Thoracic aorta (tissue), 2 donors: ENCODE data around the gene C1orf115. TPM values are rescaled to one million over a fixed set of nuclear protein-coding genes. Genes with fewer than 3 reads are reported as not detected.

Experiments used
- ATAC-seq: fragments of 150-250 bp; one replicate; pipeline ENCODE4 v1.8.0; 2017; ENCODE audit warnings: low read depth; ENCODE audit not compliant: insufficient number of reproducible peaks, low FRiP score
- DNase-seq: peaks from one replicate; pipeline ENCODE4 v3.0.0-alpha.2; 2020; ENCODE audit warnings: low spot score
- H3K27ac ChIP-seq, 2 donors: fragments of 200-600 bp; sonication (generic); 1 replicate in 1 of 2; 2 replicates in 1 of 2; pipeline ENCODE4 v1.5.1; 2016; ENCODE audit warnings: mild to moderate bottlenecking in 2 of 2, moderate library complexity in 2 of 2
- H3K27me3 ChIP-seq: fragments of 200-600 bp; sonication (generic); replicated peaks from 2 replicates; pipeline ENCODE4 v1.6.0; 2016; ENCODE audit warnings: mild to moderate bottlenecking; ENCODE audit not compliant: insufficient read depth
- H3K36me3 ChIP-seq: fragments of 200-600 bp; sonication (generic); one replicate; pipeline ENCODE4 v1.5.1; 2016
- H3K4me1 ChIP-seq, 2 donors: fragments of 200-600 bp; sonication (generic); 1 replicate in 1 of 2; 2 replicates in 1 of 2; pipeline versions ENCODE4 v1.5.1 to v1.6.0; 2016; ENCODE audit warnings: low read depth in 2 of 2, mild to moderate bottlenecking in 1 of 2; ENCODE audit not compliant: control insufficient read depth in 1 of 2
- H3K4me3 ChIP-seq: fragments of 200-600 bp; sonication (generic); 2 replicates; pipeline ENCODE4 v1.5.1; 2016; ENCODE audit warnings: mild to moderate bottlenecking
- H3K9me3 ChIP-seq: fragments of 200-600 bp; sonication (generic); 2 replicates; pipeline ENCODE4 v1.5.1; 2016
- CTCF ChIP-seq: fragments of 200-600 bp; sonication (generic); IDR thresholded peaks from one replicate; pipeline ENCODE4 v1.5.1; 2019; ENCODE audit warnings: antibody characterized with exemption
- total RNA-seq, 2 donors: library from RNA; depleted of rRNA; stranded (reverse); fragments of >200 nt; gene quantifications; one replicate each; pipeline versions ENCODE4 v1.1.0 to v1.2.3, GENCODE V29; 2016

C1orf115 gene
- total RNA-seq: 1 to 10 TPM; 6.8 to 9.7 TPM

- no peaks in the 10 kb centered on the region for H3K36me3 ChIP-seq
- peak; percentile 98 for TF ChIP-seq CTCF
- H3K27ac ChIP-seq: no peak within 1 kb of the TSS
- H3K27me3 ChIP-seq: no peaks in the 10 kb centered on the region
- no peaks in the 10 kb centered on the region for H3K9me3 ChIP-seq
- H3K4me3 ChIP-seq: peak within 1 kb of the TSS; percentile 99
- peaks cover 4 to 17% of the 10 kb centered on the region in 2 donors for H3K4me1 ChIP-seq
- ATAC-seq (peak; percentile 39), DNase-seq (peak; percentile 12)
These were observed at the start of gene C1orf115 for GRCh38 chr1:220690140-220691052. C1orf115 (plus strand) TSS chr1:220690363; CDS start chr1:220690403, 40 bp downstream.

- DNase-seq: no peak
- no peak for ATAC-seq
- no peak for TF ChIP-seq CTCF
- no peaks in the 10 kb centered on the region for H3K9me3 ChIP-seq
- H3K27ac ChIP-seq: no peak overlapping the region
- no peaks in the 10 kb centered on the region for H3K27me3 ChIP-seq
- no peaks in the 10 kb centered on the region for H3K36me3 ChIP-seq
- H3K4me1 ChIP-seq: no peaks in the 10 kb centered on the region
- no peak overlapping the region for H3K4me3 ChIP-seq
These were observed 47.9 kb upstream of the C1orf115 start for GRCh38 chr1:220642285-220642684.

- H3K9me3 ChIP-seq: no peaks in the 10 kb centered on the region
- TF ChIP-seq CTCF: no peak
- no peaks in the 10 kb centered on the region for H3K27me3 ChIP-seq
- no peaks in the 10 kb centered on the region for H3K36me3 ChIP-seq
- no peaks in the 10 kb centered on the region for H3K4me1 ChIP-seq
- no peak for ATAC-seq
- H3K27ac ChIP-seq: no peak overlapping the region
- H3K4me3 ChIP-seq: no peak overlapping the region
- DNase-seq: no peak
These were observed 37.2 kb upstream of the C1orf115 start for GRCh38 chr1:220652995-220653394.

- no peak for TF ChIP-seq CTCF
- Histone ChIP-seq H3K27me3 (no peaks in the 10 kb centered on the region), H3K4me3 (no peak overlapping the region), H3K9me3 (no peaks in the 10 kb centered on the region), H3K4me1 (no peaks in the 10 kb centered on the region), H3K36me3 (no peaks in the 10 kb centered on the region), H3K27ac (no peak overlapping the region)
- ATAC-seq (no peak), DNase-seq (no peak)
These were observed 34.7 kb upstream of the C1orf115 start for GRCh38 chr1:220655509-220655908.

- Histone ChIP-seq H3K4me3 (no peak overlapping the region), H3K4me1 (no peaks in the 10 kb centered on the region), H3K27me3 (no peaks in the 10 kb centered on the region), H3K9me3 (no peaks in the 10 kb centered on the region), H3K27ac (no peak overlapping the region), H3K36me3 (no peaks in the 10 kb centered on the region)
- ATAC-seq (no peak), DNase-seq (no peak)
- TF ChIP-seq CTCF: no peak
These were observed 34.0 kb upstream of the C1orf115 start for GRCh38 chr1:220655961-220656740.
